ENCODE data around the gene AXIN1.
A peak's percentile ranks its signal among the peaks of the same experiment; 100 is the strongest.

AXIN1 gene

GRCh38 chr16:296806-297510 lies 55.6 kb downstream of the AXIN1 start:
- DNase-seq: no peak

GRCh38 chr16:296276-296675 lies 56.2 kb downstream of the AXIN1 start:
- no peak for DNase-seq

- DNase-seq: no peak
These were observed 59.3 kb downstream of the AXIN1 start for GRCh38 chr16:293043-293775.

DNA sequence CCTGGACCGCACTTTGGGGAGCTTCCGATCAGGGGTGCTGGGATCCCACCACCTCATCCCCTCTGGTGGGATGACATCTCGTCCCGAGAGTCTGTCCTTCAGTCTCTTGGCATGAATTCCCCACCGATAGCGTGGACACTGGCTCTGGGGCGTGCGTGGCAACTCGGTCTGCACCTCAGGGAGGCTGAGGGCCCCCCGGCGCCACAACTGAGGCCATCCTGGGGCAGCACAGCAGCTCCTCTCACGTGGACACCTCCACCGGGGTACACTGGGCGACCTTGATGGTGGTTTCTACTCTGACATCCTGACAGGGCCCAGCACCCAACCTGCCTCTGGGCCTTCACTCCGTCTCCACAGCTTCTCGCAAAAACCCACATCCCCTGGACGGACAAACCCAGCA lies 61.0 kb downstream of the AXIN1 start:
- DNase-seq: no peak

DNA sequence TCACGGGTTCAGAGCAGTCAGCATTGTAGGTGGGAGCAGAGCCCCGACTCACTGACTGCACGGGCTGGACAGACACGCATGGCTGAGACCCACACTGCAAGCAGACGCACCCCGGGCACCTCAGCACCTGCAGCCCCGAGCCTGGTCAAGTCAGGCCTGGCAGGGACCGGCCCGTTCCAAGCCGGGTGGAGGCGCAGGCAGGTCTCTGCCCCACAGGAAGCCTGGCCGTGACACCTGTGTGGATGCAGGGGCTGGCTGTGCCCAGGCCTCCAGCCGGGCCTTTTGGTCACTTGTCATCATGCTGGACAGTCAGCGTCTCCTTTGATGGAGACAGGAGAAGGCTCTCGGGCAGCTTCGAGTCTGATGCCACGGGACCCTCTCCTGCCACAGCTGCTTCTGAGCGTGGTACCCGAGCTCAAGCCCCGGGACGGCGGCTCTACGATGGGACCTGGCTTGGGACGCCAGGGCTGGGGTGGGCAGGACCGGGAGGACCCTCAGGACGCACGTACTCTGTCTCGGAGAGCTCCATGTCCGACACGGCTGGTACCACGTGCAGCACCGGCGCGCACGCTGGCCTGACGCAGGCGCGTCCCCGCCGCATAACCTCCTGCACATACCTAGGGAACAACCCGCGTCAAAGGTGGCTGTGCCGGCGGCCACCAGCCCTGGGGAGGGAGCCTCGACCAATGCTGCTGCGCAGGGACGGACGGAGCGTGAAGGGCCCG lies 61.7 kb downstream of the AXIN1 start:
- DNase-seq: no peak

- DNase-seq: no peak
These were observed 62.4 kb downstream of the AXIN1 start for GRCh38 chr16:290015-290680.

DNA sequence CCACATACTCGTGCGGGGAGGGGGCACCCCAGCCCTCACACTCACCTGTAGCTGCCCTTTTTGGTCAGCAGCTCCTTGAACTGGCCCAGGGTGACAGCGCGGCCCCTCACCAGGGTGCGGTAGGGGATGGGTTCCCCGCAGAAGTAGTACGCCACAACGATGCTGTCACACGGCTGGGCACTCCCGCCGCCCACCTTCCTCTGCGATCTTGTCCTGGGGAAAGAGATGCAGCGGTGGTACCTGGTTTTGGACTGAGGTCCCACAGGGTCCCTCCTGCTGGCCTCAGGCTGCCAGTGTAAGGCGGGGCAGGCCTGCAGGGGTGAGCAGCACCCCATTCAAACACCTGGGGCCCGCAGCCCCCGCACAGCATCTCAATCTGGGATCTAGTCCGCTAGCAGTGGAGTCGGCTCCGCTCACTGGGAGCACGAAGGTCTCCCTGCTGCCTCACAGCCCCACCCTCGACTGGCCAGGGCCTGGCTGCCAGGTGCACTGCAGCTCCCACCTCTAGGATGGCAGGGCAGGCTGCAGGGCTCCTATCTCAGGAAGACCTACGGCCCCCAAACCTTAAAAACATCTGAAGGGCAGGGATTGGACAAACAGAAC lies 63.0 kb downstream of the AXIN1 start:
- DNase-seq: no peak

DNA sequence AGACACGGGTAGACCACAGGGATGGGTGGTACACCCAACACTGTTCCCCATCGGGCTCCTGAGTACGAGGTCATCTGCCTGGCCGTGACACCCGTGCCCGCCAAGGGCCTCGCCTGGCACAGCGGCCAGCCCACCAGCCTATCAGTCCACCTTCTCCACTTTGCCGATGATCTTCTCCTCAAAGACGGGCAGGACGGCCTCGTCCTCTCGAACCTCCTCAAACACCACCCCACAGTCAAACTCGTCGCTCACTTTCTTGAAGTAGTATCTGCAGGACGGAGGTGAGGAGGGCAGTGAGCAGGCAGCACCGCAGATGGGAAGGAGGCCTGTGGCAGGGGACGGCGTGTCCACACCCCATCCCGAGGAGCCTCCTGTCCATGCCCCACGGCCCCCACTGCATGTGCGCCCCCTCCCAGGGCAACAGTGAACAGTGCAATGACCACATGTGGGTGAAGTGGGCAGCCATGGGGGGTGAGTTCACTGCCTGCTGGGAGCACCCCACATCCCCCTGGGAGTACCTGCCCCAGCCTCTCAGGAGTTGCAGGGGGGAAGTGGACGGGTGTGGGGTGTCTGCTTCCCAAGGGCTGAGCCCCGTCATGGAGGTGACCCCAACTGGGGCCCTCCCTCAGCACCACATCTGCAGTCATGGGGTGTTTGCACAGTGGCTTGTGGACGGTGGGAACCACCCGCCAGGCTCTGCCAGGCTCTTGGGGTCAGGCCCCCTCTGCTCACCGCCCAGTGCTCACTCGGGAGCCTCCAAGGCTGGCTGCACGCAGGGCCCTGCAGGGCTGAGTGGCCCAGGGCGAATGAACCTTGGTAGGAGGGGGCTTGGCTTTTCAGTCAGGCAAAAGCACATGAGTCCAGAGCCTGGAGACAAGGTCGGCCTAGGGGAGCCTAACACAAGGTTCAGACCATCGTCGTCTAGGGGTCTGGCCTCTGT lies 64.3 kb downstream of the AXIN1 start:
- DNase-seq: no peak

GRCh38 chr16:287298-287811 lies 65.2 kb downstream of the AXIN1 start:
- DNase-seq: no peak

DNA sequence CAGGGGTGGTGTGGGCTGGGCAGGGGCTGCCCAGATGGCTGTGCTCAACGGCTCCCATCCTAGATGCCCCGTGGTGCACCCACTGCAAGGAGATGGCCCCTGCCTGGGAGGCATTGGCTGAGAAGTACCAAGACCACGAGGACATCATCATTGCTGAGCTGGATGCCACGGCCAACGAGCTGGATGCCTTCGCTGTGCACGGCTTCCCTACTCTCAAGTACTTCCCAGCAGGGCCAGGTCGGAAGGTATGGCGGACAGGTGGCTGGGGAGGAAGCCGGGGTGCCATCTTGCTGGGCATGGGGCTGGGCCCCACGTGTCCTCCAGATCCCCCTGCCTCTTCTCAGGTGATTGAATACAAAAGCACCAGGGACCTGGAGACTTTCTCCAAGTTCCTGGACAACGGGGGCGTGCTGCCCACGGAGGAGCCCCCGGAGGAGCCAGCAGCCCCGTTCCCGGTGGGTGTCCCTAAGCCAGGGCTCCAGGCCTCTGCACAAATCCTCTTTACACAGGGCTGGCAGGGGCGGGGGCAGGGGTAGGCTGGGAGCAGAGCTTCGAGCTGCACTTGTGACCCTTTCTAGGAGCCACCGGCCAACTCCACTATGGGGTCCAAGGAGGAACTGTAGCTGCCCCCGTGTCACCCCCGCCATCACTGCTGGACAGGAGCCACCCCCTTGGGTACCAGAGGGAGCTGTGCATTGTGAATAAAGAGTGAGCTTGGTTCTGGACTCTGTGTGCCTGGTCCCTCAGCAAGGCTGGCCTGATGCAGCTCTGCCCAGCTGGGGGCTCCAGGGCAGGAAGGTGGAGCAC lies 65.8 kb downstream of the AXIN1 start:
- no peak for DNase-seq

GRCh38 chr16:285146-286055 lies 67.1 kb downstream of the AXIN1 start:
- DNase-seq: no peak

DNA sequence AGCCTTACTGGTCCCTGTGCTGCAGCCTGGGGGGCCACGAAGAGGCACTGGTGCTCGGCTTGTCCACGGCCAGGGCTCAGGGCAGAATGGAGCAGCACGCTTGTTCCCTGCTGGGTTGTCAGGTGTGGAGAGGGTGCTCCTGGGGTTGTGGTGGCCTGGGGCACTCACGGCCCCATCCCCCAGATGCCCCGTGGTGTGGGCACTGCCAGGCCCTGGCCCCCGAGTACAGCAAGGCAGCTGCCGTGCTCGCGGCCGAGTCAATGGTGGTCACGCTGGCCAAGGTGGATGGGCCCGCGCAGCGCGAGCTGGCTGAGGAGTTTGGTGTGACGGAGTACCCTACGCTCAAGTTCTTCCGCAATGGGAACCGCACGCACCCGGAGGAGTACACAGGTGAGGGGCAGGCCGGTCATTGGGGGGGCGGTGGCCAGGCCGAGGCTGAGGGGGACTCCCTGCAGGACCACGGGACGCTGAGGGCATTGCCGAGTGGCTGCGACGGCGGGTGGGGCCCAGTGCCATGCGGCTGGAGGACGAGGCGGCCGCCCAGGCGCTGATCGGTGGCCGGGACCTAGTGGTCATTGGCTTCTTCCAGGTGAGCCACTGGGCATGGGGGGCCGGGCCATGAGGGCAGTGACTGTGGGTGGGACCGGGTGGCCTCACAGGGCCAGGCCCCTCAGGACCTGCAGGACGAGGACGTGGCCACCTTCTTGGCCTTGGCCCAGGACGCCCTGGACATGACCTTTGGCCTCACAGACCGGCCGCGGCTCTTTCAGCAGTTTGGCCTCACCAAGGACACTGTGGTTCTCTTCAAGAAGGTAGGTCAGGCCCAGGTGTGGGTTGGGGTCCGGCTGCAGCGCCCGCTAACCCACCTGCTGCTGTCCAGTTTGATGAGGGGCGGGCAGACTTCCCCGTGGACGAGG lies 68.1 kb downstream of the AXIN1 start:
- DNase-seq: no peak

GRCh38 chr16:283033-283805 lies 69.3 kb downstream of the AXIN1 start, which contains the start of gene PDIA2:
Gene PDIA2, plus strand, starts transcription at chr16:283164. Its CDS starts 6 bp downstream, at chr16:283170.
- peak; percentile 47 for DNase-seq

DNA sequence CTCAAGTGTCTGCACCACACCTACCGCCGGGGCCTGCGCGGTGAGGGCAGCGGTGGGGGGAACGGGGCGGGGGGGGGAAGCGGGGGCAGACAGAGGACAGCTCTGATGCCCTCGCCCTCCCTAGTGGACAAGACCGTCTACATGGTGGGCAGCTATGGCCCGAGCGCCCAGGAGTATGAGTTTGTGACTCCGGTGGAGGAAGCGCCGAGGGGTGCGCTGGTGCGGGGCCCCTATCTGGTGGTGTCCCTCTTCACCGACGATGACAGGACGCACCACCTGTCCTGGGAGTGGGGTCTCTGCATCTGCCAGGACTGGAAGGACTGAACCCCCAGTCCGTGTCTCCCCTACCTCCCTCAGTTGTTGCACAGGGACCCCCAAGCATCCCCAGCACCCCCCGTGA lies 70.0 kb downstream of the AXIN1 start:
- DNase-seq: no peak

GRCh38 chr16:281660-282255 lies 70.8 kb downstream of the AXIN1 start:
- no peak for DNase-seq

GRCh38 chr16:280991-281659 lies 71.4 kb downstream of the AXIN1 start:
- no peak for DNase-seq

Data from hematopoietic multipotent progenitor cell treated with erythropoietin and hydrocortisone succinate and interleukin-3 and kit ligand, for 8 days (in vitro differentiated cells).